Caco-2 (cell line): ENCODE measurements around the gene PIH1D1. TPM values are rescaled to one million over a fixed set of nuclear protein-coding genes. Genes with fewer than 3 reads are reported as not detected.

ENCODE experiments used
- BruUV-seq: library from RNA; stranded (reverse); fragments of 400-500 nt; replicated peaks from 2 replicates; lab custom pipeline; 2021; lab: Mats Ljungman, UMichigan
- CTCF ChIA-PET: fragments of 300-600 bp; sonication (Branson Sonifier 250); formaldehyde crosslinking; loops from one replicate; lab custom pipeline; 2022; ENCODE audit warnings: antibody characterized with exemption; lab: Charles Lee
- POLR2A ChIA-PET: fragments of 300-600 bp; sonication (Branson Sonifier 250); formaldehyde crosslinking; loops from one replicate; lab custom pipeline; 2022; ENCODE audit warnings: antibody characterized with exemption; lab: Charles Lee
- DNase-seq, 2 experiments: peaks; one replicate each; pipeline versions ENCODE4 v3.0.0 to v3.0.0-alpha.2; 2020 to 2022
- H3K27me3 ChIP-seq: replicated peaks from 2 replicates; pipeline ENCODE4 v1.6.0; 2011; ENCODE audit warnings: low read length; ENCODE audit not compliant: control insufficient read depth, insufficient read depth
- H3K36me3 ChIP-seq: 2 replicates; pipeline ENCODE4 v1.5.1; 2011; ENCODE audit warnings: low read length; ENCODE audit not compliant: control insufficient read depth, insufficient read depth
- H3K4me1 ChIP-seq: fragments of 250-450 bp; sonication (Bioruptor Pico); 2 replicates; pipeline ENCODE4 v1.5.1; 2020; ENCODE audit warnings: mild to moderate bottlenecking
- H3K4me3 ChIP-seq: 2 replicates; pipeline ENCODE4 v1.5.1; 2011; ENCODE audit warnings: low read depth, mild to moderate bottlenecking, control low read depth, low read length
- H3K9me3 ChIP-seq: fragments of 250-450 bp; sonication (Bioruptor Pico); 2 replicates; pipeline ENCODE4 v1.5.1; 2020; ENCODE audit warnings: mild to moderate bottlenecking, moderate library complexity
- H3K27ac Mint-ChIP-seq: one replicate; pipeline ENCODE4 v1.8.0; 2022; ENCODE audit warnings: mixed read lengths; ENCODE audit not compliant: unreplicated experiment
- H3K27me3 Mint-ChIP-seq: one replicate; pipeline ENCODE4 v1.8.0; 2022; ENCODE audit warnings: mixed read lengths; ENCODE audit not compliant: insufficient read depth, unreplicated experiment
- H3K36me3 Mint-ChIP-seq: one replicate; pipeline ENCODE4 v1.8.0; 2022; ENCODE audit warnings: mild to moderate bottlenecking, mixed read lengths; ENCODE audit not compliant: insufficient read depth, unreplicated experiment
- H3K4me1 Mint-ChIP-seq: one replicate; pipeline ENCODE4 v1.8.0; 2022; ENCODE audit warnings: low read depth, mixed read lengths; ENCODE audit not compliant: unreplicated experiment
- H3K4me3 Mint-ChIP-seq: one replicate; pipeline ENCODE4 v1.8.0; 2022; ENCODE audit warnings: mild to moderate bottlenecking, moderate library complexity, mixed read lengths; ENCODE audit not compliant: unreplicated experiment
- H3K9me3 Mint-ChIP-seq: one replicate; pipeline ENCODE4 v1.8.0; 2022; ENCODE audit warnings: mixed read lengths; ENCODE audit not compliant: unreplicated experiment
- CTCF ChIP-seq, 2 experiments: fragments of 200-600 bp in 1 of 2; IDR thresholded peaks; 1 replicate in 1 of 2; 2 replicates in 1 of 2; pipeline versions ENCODE4 v1.5.1 to v1.8.0; 2011 to 2022; ENCODE audit warnings: antibody characterized with exemption in 1 of 2, control low read depth in 1 of 2, inconsistent platforms in 1 of 2, low read depth in 1 of 2, low read length in 1 of 2, mild to moderate bottlenecking in 1 of 2, moderate library complexity in 1 of 2; ENCODE audit not compliant: insufficient read depth in 1 of 2, severe bottlenecking in 1 of 2, unreplicated experiment in 1 of 2
- intact Hi-C: fragments of 100-400 bp; cut with micrococcal nuclease; formaldehyde crosslinking; loops from one replicate; pipeline ENCODE4 v1.10.0; 2022; ENCODE audit not compliant: unreplicated experiment
- total RNA-seq: library from RNA; stranded (reverse); gene quantifications from 2 replicates; pipeline ENCODE4 v1.2.3, GENCODE V29; 2022

PIH1D1 gene
- total RNA-seq, 1 experiment from 2014 or later = 150 TPM

GRCh38 chr19:49450405-49450804, 1.2 kb downstream of the PIH1D1 start:
- Mint-ChIP-seq H3K4me3 (peak overlapping the region; percentile 98), H3K4me1 (peaks cover 10% of the 10 kb centered on the region), H3K9me3 (no peaks in the 10 kb centered on the region), H3K27me3 (no peaks in the 10 kb centered on the region), H3K27ac (no peak overlapping the region), H3K36me3 (peaks cover 65% of the 10 kb centered on the region)
- ChIA-PET POLR2A (no interaction called here), CTCF (interaction anchor here (0.6 kb wide), 1 partner anchor 34 kb away, joined by 6 read pairs; no protein-coding TSS in a partner anchor)
- H3K9me3 ChIP-seq = no peaks in the 10 kb centered on the region
- peak overlapping the region; percentile 73 for H3K4me3 ChIP-seq
- peaks cover 5% of the 10 kb centered on the region for H3K36me3 ChIP-seq
- intact Hi-C loops = no loop called here
- no peak for DNase-seq
- BruUV-seq = no TSS peak
- peaks cover 6% of the 10 kb centered on the region; the same call in 1 of the 2 replicates for H3K4me1 ChIP-seq
- H3K27me3 ChIP-seq = no peaks in the 10 kb centered on the region
- no peak for TF ChIP-seq CTCF (IDR thresholded peaks at IDR 0.05; ENCODE audit: insufficient read depth in 1 of 2, low read depth in 1 of 2, low read length in 1 of 2, severe bottlenecking in 1 of 2, unreplicated experiment in 1 of 2)

- intact Hi-C loops = no loop called here
- Mint-ChIP-seq H3K4me3 (peak overlapping the region; percentile 11), H3K27ac (peak overlapping the region; percentile 49), H3K9me3 (no peaks in the 10 kb centered on the region), H3K4me1 (peaks cover 16% of the 10 kb centered on the region), H3K27me3 (no peaks in the 10 kb centered on the region), H3K36me3 (peaks cover 62% of the 10 kb centered on the region)
- no peak for DNase-seq
- ChIA-PET CTCF (no interaction called here), POLR2A (no interaction called here)
- Histone ChIP-seq H3K36me3 (peaks cover 5% of the 10 kb centered on the region; the same call in 1 of the 2 replicates), H3K4me3 (no peak overlapping the region), H3K9me3 (no peaks in the 10 kb centered on the region), H3K4me1 (no peaks in the 10 kb centered on the region), H3K27me3 (no peaks in the 10 kb centered on the region)
- no TSS peak for BruUV-seq
- TF ChIP-seq CTCF (IDR thresholded peaks at IDR 0.05; ENCODE audit: insufficient read depth in 1 of 2, low read depth in 1 of 2, low read length in 1 of 2, severe bottlenecking in 1 of 2, unreplicated experiment in 1 of 2) = no peak
Observed at GRCh38 chr19:49448432-49448786, 3.2 kb downstream of the PIH1D1 start.

GRCh38 chr19:49447485-49448431, 3.9 kb downstream of the PIH1D1 start:
- ChIA-PET CTCF (interaction anchor here (0.7 kb wide), 1 partner anchor 12 kb away, joined by 3 read pairs; no protein-coding TSS in a partner anchor), POLR2A (no interaction called here)
- peak in 1 of 2 experiments; percentile 66 for DNase-seq
- Mint-ChIP-seq H3K9me3 (no peaks in the 10 kb centered on the region), H3K27me3 (peaks cover under 1% of the 10 kb centered on the region), H3K27ac (peak overlapping the region; percentile 49), H3K4me1 (peaks cover 16% of the 10 kb centered on the region), H3K36me3 (peaks cover 59% of the 10 kb centered on the region), H3K4me3 (no peak overlapping the region)
- no peak overlapping the region for H3K4me3 ChIP-seq
- BruUV-seq = no TSS peak
- no peaks in the 10 kb centered on the region for H3K4me1 ChIP-seq
- no peaks in the 10 kb centered on the region for H3K9me3 ChIP-seq
- peaks cover 5% of the 10 kb centered on the region; the same call in 1 of the 2 replicates for H3K36me3 ChIP-seq
- no peaks in the 10 kb centered on the region for H3K27me3 ChIP-seq
- intact Hi-C loops = no loop called here
- no peak for TF ChIP-seq CTCF (IDR thresholded peaks at IDR 0.05; ENCODE audit: insufficient read depth in 1 of 2, low read depth in 1 of 2, low read length in 1 of 2, severe bottlenecking in 1 of 2, unreplicated experiment in 1 of 2)
